HepG2 (cell line): ENCODE data around the gene ZNF20. TPM values are rescaled to one million over a fixed set of nuclear protein-coding genes. Genes with fewer than 3 reads are reported as not detected.

Experiments used
- AKNA ChIP-seq: sonication (generic); formaldehyde crosslinking; IDR thresholded peaks from 2 replicates; pipeline ENCODE4 v1.4.0; 2020; ENCODE audit warnings: missing genetic modification reagents, borderline replicate concordance
- ATF4 ChIP-seq, 2 experiments: fragments of 450-650 bp in 1 of 2; sonication (generic) in 1 of 2; formaldehyde crosslinking; IDR thresholded peaks; 2 replicates each; pipeline versions ENCODE4 v1.5.0 to v1.8.0; 2020 to 2022; ENCODE audit warnings: mild to moderate bottlenecking in 1 of 2, missing genetic modification reagents in 1 of 2
- ETV6 ChIP-seq: sonication (generic); formaldehyde crosslinking; conservative IDR thresholded peaks from 2 replicates; pipeline ENCODE4 v1.4.0; 2020; ENCODE audit warnings: missing genetic modification reagents
- EZH2 ChIP-seq: conservative IDR thresholded peaks from 2 replicates; pipeline ENCODE4 v1.6.1; 2012; ENCODE audit warnings: mild to moderate bottlenecking, low read depth, low read length, moderate library complexity
- GMEB2 ChIP-seq: IDR thresholded peaks from 2 replicates; pipeline ENCODE4 v1.6.1; 2016; ENCODE audit warnings: missing biosample characterization, missing genetic modification reagents, low read depth
- NR0B2 ChIP-seq: sonication (generic); formaldehyde crosslinking; IDR thresholded peaks from 2 replicates; pipeline ENCODE4 v1.4.0; 2020; ENCODE audit warnings: mild to moderate bottlenecking, missing genetic modification reagents
- PHF8 ChIP-seq: sonication (generic); formaldehyde crosslinking; IDR thresholded peaks from 2 replicates; pipeline ENCODE4 v1.5.0; 2020; ENCODE audit warnings: missing genetic modification reagents
- TARDBP ChIP-seq: sonication (generic); formaldehyde crosslinking; IDR thresholded peaks from 2 replicates; pipeline ENCODE4 v1.8.0; 2022; ENCODE audit warnings: mild to moderate bottlenecking, missing genetic modification reagents
- ZBED4 ChIP-seq: sonication (generic); formaldehyde crosslinking; IDR thresholded peaks from 2 replicates; pipeline ENCODE4 v1.4.0; 2020; ENCODE audit warnings: missing genetic modification reagents, borderline replicate concordance
- ZBTB49 ChIP-seq: sonication (generic); formaldehyde crosslinking; IDR thresholded peaks from 2 replicates; pipeline ENCODE4 v1.4.0; 2020; ENCODE audit warnings: missing genetic modification reagents, borderline replicate concordance
- ZNF296 ChIP-seq: sonication (generic); formaldehyde crosslinking; conservative IDR thresholded peaks from 2 replicates; pipeline ENCODE4 v1.5.0; 2020; ENCODE audit warnings: mild to moderate bottlenecking, missing genetic modification reagents
- ZNF33B ChIP-seq: sonication (generic); formaldehyde crosslinking; IDR thresholded peaks from 2 replicates; pipeline ENCODE4 v1.5.1; 2020; ENCODE audit warnings: mild to moderate bottlenecking, missing genetic modification reagents
- ZNF792 ChIP-seq: IDR thresholded peaks from 2 replicates; pipeline ENCODE4 v1.6.1; 2016
- ZSCAN12 ChIP-seq: sonication (generic); formaldehyde crosslinking; IDR thresholded peaks from 2 replicates; pipeline ENCODE4 v1.9.0; 2021; ENCODE audit warnings: mild to moderate bottlenecking, missing genetic modification reagents
- polyA plus RNA-seq, 8 experiments: library from polyadenylated mRNA; depleted of rRNA in 3 of 8; stranded (reverse) in 7 of 8; unstranded in 1 of 8; fragments of >200 nt; fragmentation: Illumina TruSeq in 4 of 8; extraction: Trizol in 4 of 8; gene quantifications; 2 replicates each; pipeline versions ENCODE4 v1.2.1 to v1.2.3, GENCODE V29; 2011 to 2016; ENCODE audit warnings: low read depth in 4 of 8, missing spikeins in 1 of 8, mixed read lengths in 1 of 8; ENCODE audit not compliant: insufficient read depth in 1 of 8
- total RNA-seq, 5 experiments: library from RNA; depleted of rRNA; stranded (reverse); fragments of >200 nt; fragmentation: Illumina TruSeq; extraction: Trizol; gene quantifications; 2 replicates each; pipeline ENCODE4 v1.2.3, GENCODE V29; 2016; ENCODE audit warnings: low read depth in 1 of 5

Gene ZNF20
- total and polyA plus RNA-seq, 2 of the 13 experiments (the other 11 are each of a cell fraction or from before 2014, with no cell fraction given), result 1.6 to 8.0 TPM

- TF ChIP-seq ZBED4 (CRISPR knock-in tag) (peak; percentile 87), ZNF33B (0 out of 2 replicates have a peak, but pooled peaks have one; percentile 20), GMEB2 (CRISPR knock-in tag) (no peak), ATF4 (CRISPR knock-in tag; IDR thresholded peaks at IDR 0.05) (no peak), NR0B2 (0 out of 2 replicates have a peak, but pooled peaks have one; percentile 34), ETV6 (CRISPR knock-in tag) (no peak), AKNA (0 out of 2 replicates have a peak, but pooled peaks have one; percentile 48), ZSCAN12 (0 out of 2 replicates have a peak, but pooled peaks have one; percentile 72), EZH2 (no peak), PHF8 (CRISPR knock-in tag) (peak; percentile 89), ZNF296 (CRISPR knock-in tag) (no peak), TARDBP (CRISPR knock-in tag) (peak; percentile 41; the same call in 1 of the 2 replicates), ZBTB49 (CRISPR knock-in tag) (no peak), ZNF792 (CRISPR knock-in tag) (peak; percentile 11; the same call in 1 of the 2 replicates)
These were observed at the start of gene ZNF20 (continued) for GRCh38 chr19:12139885-12140544.
